ENCODE results near the gene SPINT1. TPM values are rescaled to one million over a fixed set of nuclear protein-coding genes. Genes with fewer than 3 reads are reported as not detected.
"Not testable (repeated sequence)": the region's sequence is repeated elsewhere in the genome, so short reads cannot be mapped to it uniquely, and the experiment has no call there.

The SPINT1 gene
- total and polyA plus RNA-seq, 2 experiments from 2014 or later = 5.3 to 9.5 TPM

- H3K27ac ChIP-seq = no peak overlapping the region
- no peak for TF ChIP-seq CTCF (IDR thresholded peaks at IDR 0.05; ENCODE audit: low read depth, low read length)
- no peaks in the 10 kb centered on the region for H3K27me3 ChIP-seq
- DNase-seq (ENCODE audit: low read depth in 1 of 2, low spot score in 1 of 2) = no peak
- H3K4me3 ChIP-seq = no peak overlapping the region
- no peaks in the 10 kb centered on the region for H3K36me3 ChIP-seq
- H3K4me1 ChIP-seq (ENCODE audit: low read depth) = no peaks in the 10 kb centered on the region
- no peaks in the 10 kb centered on the region for H3K9me3 ChIP-seq (ENCODE audit: low read depth)
Observed at GRCh38 chr15:40855706-40856234, 11.9 kb downstream of the SPINT1 start.

DNA sequence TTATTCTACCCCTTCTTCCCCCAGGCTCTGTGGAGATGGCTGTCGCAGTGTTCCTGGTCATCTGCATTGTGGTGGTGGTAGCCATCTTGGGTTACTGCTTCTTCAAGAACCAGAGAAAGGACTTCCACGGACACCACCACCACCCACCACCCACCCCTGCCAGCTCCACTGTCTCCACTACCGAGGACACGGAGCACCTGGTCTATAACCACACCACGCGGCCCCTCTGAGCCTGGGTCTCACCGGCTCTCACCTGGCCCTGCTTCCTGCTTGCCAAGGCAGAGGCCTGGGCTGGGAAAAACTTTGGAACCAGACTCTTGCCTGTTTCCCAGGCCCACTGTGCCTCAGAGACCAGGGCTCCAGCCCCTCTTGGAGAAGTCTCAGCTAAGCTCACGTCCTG, 12.9 kb downstream of the SPINT1 start:
- TF ChIP-seq CTCF (IDR thresholded peaks at IDR 0.05; ENCODE audit: low read depth, low read length) = no peak
- no peak overlapping the region for H3K27ac ChIP-seq
- H3K9me3 ChIP-seq (ENCODE audit: low read depth) = no peaks in the 10 kb centered on the region
- no peak overlapping the region for H3K4me3 ChIP-seq
- H3K36me3 ChIP-seq = no peaks in the 10 kb centered on the region
- H3K4me1 ChIP-seq (ENCODE audit: low read depth) = no peaks in the 10 kb centered on the region
- H3K27me3 ChIP-seq = no peaks in the 10 kb centered on the region
- no peak for DNase-seq (ENCODE audit: low read depth in 1 of 2, low spot score in 1 of 2)

DNA sequence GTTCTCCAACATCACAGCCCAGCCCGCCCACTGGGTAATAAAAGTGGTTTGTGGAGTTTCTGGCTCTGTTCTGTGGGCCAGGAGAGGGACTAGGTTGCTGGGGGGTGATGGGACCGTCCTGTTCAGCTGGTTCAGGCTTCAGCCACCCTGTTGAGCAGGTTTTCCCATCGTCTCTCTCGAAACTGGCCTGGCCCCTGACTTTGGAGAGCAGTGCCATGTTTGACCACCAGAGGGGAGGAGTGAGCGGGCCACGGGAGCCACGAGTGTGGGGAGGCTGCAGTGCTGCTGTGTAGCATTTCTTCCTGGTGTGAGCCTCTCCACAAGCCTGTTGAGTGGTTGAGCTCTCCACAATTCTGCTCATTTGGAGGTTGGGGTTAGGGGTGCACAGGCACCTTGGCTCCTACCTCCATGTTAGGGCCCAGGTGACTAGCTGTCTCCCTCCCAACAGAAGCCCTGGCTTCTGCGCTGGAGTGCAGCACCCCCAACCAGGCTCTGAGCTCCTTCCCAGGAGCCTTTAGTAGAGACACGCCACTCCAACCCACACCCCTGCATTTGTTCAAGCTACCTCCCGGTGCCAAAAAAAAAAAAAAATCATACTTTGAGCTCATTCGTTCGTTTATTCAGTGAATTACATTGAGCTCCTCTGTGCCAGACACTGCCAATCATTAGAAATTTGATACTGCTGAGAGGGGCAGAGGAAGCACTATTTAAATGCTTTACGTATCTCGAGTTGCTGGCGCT, 13.9 kb downstream of the SPINT1 start:
- Histone ChIP-seq H3K9me3 (ENCODE audit: low read depth) (no peaks in the 10 kb centered on the region), H3K27ac (no peak overlapping the region), H3K27me3 (no peaks in the 10 kb centered on the region), H3K4me3 (no peak overlapping the region), H3K36me3 (no peaks in the 10 kb centered on the region), H3K4me1 (ENCODE audit: low read depth) (no peaks in the 10 kb centered on the region)
- TF ChIP-seq CTCF (IDR thresholded peaks at IDR 0.05; ENCODE audit: low read depth, low read length) = peak; percentile 99
- peak; percentile 75 to 76 for DNase-seq (ENCODE audit: low read depth in 1 of 2, low spot score in 1 of 2)

DNA sequence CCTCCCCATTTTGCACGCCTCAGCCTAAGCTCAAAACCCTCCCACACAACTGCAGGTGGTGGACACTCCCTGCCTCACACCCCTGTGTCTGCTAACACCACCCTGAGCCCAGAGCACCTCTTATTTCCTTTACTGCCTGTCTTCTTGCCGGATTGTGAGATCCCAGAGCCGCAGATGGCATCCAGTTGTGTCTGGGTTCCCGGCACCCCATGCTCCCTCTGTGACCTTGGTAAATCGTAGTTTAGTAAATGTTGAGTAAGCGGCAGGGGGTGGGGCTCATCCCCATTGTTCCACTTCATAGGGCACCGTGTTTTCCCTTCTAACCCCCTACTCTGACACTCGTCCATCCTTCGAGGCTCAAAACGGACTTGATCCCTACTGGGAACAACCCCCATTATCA, 14.9 kb downstream of the SPINT1 start:
- no peaks in the 10 kb centered on the region for H3K27me3 ChIP-seq
- H3K27ac ChIP-seq = no peak overlapping the region
- H3K36me3 ChIP-seq = no peaks in the 10 kb centered on the region
- no peak for DNase-seq (ENCODE audit: low read depth in 1 of 2, low spot score in 1 of 2)
- no peaks in the 10 kb centered on the region for H3K4me1 ChIP-seq (ENCODE audit: low read depth)
- no peak for TF ChIP-seq CTCF (IDR thresholded peaks at IDR 0.05; ENCODE audit: low read depth, low read length)
- H3K9me3 ChIP-seq (ENCODE audit: low read depth) = no peaks in the 10 kb centered on the region
- no peak overlapping the region for H3K4me3 ChIP-seq

DNA sequence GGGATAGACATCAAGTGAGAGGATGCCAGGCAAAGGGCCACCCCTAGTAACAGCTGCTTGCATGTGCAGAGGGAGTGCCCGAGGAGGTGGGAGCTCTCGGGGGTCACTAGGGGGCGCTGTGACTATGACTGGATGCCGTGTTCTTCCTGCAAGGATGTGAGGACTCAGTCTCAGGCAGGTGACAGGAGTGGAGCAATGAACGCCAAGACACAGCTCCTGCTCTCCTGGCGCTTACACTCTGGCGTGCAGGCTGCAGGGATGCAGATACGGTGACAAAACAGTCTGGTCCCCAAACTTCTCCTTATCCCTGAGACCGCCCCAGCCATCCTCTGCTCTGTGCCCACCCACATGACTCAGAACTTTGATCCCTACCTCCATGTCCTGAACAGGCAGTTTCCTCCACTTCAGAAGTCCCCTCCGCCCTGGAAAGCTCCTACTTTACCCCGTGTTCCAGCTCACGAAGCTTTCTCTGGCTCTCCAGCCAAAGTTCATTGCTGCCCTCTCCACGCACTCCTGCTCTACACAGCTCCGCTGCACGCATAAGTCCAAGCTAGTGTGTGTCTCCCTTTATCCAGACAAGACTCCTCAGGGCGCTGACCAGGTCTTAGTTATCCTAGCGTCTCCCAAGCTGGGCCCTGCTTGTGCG, 15.5 kb downstream of the SPINT1 start:
- Histone ChIP-seq H3K4me1 (ENCODE audit: low read depth) (no peaks in the 10 kb centered on the region), H3K9me3 (ENCODE audit: low read depth) (no peaks in the 10 kb centered on the region), H3K4me3 (no peak overlapping the region), H3K36me3 (no peaks in the 10 kb centered on the region), H3K27me3 (no peaks in the 10 kb centered on the region), H3K27ac (no peak overlapping the region)
- TF ChIP-seq CTCF (IDR thresholded peaks at IDR 0.05; ENCODE audit: low read depth, low read length) = peak; percentile 94
- DNase-seq (ENCODE audit: low read depth in 1 of 2, low spot score in 1 of 2) = peak; percentile 84 to 86

DNA sequence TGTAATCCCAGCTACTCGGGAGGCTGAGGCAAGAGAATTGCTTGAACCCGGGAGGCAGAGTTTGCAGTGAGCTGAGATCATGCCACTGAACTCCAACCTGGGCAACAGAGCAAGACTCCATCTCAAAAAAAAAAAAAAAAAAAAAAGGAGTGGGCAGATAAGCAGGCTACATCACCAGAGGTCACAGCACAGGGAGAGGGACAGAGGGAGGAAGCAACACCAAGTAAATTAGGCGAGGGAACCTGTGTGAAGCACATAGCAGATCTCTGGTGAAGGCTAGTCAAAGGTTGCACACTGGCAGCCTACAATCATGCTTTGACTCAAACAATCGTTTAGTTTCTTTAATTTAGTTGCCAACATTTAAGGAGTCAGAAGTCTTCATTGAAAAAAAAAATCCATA, 17.3 kb downstream of the SPINT1 start:
- H3K4me1 ChIP-seq (ENCODE audit: low read depth); H3K9me3 ChIP-seq (ENCODE audit: low read depth); H3K4me3 ChIP-seq; DNase-seq (ENCODE audit: low read depth in 1 of 2, low spot score in 1 of 2); H3K36me3 ChIP-seq; H3K27me3 ChIP-seq; H3K27ac ChIP-seq: not testable (repeated sequence)

Measured in cardiac muscle cell (in vitro differentiated cells and primary cell).